Measurements from ENCODE around the gene CAVIN2. TPM values are rescaled to one million over a fixed set of nuclear protein-coding genes. Genes with fewer than 3 reads are reported as not detected.
A peak's percentile ranks its signal among the peaks of the same experiment; 100 is the strongest.
"Not testable (repeated sequence)": the region's sequence is repeated elsewhere in the genome, so short reads cannot be mapped to it uniquely, and the experiment has no call there.

CAVIN2 gene
- polyA plus RNA-seq, 5 donors: 78.7 to 116 (median 104) TPM

- no peak for DNase-seq
These were observed 43.9 kb downstream of the CAVIN2 start for GRCh38 chr2:191803007-191803406.

- no peak for DNase-seq
These were observed 44.7 kb downstream of the CAVIN2 start for GRCh38 chr2:191802180-191802579.

DNA sequence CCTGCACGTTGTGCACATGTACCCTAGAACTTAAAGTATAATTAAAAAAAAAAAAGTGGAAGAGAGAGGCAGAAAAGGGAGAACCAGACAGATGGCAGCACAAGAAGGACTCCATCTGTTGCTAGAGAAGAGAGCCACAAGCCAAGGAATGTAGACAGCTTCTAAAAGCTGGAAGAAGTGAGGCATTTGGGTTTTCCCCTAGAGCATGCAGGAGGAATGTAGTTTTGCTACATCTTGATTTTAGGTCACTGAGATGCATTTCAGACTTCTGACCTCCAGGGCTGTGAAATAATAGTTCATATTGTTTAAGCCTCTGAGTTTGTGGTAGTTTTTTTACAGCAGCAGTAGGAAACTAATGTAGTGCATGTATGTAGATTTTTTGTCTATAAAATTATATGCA lies 46.0 kb downstream of the CAVIN2 start:
- no peak for DNase-seq

GRCh38 chr2:191799526-191799925 lies 47.4 kb downstream of the CAVIN2 start:
- DNase-seq: no peak

DNA sequence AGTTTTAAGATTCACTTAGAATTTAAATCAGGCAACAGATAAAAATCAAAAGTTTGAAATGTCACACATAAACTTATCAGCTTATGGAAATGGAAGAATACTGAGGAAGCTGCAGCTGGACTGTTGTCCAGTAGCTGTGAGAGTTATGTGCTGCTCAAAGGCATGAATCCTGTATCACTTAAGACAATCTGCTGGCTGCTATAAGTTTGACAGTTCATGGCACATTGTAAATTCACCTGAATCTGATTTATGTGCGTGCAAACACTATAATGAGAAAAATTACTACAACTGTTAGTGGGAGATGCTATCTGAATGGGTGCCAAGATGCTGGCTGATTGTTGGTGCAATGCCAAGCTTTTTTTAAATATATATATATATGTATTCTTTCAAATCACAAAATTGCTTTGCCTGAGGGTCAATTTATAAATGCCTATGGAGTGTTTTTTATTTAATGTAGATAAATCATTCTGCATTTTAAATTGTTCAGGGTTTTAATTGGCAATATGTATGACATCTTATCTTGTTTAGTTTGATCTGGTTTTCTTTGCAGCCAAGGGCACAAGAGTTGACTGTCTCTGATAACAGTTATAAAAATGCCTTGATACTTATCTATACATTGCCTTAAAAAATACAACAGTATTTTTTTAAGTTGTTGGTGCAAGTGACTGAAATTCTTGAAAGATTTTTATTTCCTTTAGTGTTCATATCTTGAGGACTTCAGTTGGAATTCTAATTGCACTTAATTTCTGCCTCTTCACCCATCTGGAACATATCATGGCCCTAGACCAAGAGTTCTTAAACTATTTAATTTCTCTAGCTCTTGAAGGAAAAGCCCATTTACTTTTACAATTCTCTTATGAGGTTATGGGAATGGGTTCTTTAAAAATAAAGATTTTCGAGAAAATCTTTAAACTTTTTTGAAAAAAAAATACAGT lies 48.7 kb downstream of the CAVIN2 start:
- peak in 1 of 2 donors; percentile 5 for DNase-seq

GRCh38 chr2:191797500-191797899 lies 49.4 kb downstream of the CAVIN2 start:
- DNase-seq: no peak

DNA sequence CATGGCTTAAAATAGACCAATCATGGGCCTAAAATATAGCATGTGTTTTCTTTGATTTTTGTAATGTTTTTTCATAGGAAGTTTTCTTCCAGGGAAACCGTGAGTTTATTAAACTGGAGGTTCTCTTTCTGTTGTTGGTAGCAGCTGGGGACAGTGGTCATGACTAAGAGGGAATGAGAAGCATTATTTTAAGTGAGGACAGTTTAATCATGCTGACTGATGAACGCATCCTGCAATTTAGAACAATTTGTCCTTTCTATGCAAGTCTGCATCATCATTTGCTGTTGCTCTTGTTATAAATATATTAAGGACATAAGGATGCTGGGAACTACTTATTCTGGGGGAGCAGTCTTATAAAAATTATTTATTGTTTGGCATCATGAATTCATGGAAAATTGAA lies 51.2 kb downstream of the CAVIN2 start:
- DNase-seq: no peak

- no peak for DNase-seq
These were observed 54.8 kb downstream of the CAVIN2 start for GRCh38 chr2:191791953-191792560.

DNA sequence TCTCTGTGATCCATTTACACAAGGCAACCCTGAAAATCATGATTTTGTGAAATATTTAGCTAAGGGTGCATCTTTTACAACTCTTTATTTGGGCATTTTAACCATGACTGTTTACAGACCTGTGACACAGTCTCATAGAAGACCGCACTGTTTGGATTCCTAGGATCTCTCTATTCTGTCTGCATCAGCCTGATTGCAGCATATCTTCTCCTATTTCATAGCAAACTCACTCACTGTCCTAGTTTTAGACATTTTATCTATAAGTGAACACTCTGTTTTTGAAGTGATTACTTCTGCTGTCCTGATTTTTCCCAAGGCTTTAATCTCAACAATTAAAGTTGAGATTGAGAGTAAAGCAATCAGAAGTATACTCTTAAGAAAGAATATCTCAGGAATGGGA lies 56.2 kb downstream of the CAVIN2 start:
- no peak for DNase-seq

DNA sequence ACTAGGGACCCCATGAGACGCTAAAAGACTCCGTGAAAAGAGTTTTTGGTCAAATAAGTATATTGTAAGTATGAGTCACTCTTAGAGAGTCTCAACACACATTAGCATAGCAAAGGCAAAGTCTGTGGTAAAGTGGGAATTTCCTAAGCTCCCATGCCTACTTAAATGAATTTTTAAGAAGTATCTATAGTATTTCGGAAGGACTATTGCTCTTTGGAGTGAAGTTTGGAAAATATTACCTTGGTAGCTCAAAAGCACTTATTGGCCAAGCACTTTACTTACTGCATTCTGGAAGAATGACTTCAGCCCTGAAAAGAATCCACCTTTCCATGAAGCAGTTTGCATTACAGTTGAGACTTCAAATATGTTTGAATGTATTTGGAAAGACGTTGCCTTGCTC lies 57.1 kb downstream of the CAVIN2 start:
- peak in 1 of 2 donors; percentile 6 for DNase-seq

- DNase-seq: no peak
These were observed 60.2 kb downstream of the CAVIN2 start for GRCh38 chr2:191786694-191787093.

- not testable (repeated sequence) for DNase-seq
These were observed 61.2 kb downstream of the CAVIN2 start for GRCh38 chr2:191785651-191786050.

Other genes starting within 250 kb of the CAVIN2 start
- gene NABP1, start 169.0 kb downstream of the CAVIN2 start, polyA plus RNA-seq (ENCODE audit: insufficient read depth in 1 of 5, insufficient read length in 5 of 5, low replicate concordance in 1 of 5): 10 to 100 TPM; 13.5 to 21.7 (median 18.4) TPM

Data from right lung (tissue), 5 donors.